Osteoblast (primary cell): ENCODE measurements around the gene COQ3. TPM values are rescaled to one million over a fixed set of nuclear protein-coding genes. Genes with fewer than 3 reads are reported as not detected.
A peak's percentile ranks its signal among the peaks of the same experiment; 100 is the strongest.

Experiments
- DNase-seq: peaks from one replicate; pipeline ENCODE4 v3.0.0; 2011; ENCODE audit warnings: low spot score, mixed read lengths; ENCODE audit not compliant: insufficient read length; ENCODE audit errors: missing footprints
- H2AFZ ChIP-seq: 2 replicates; pipeline ENCODE4 v1.6.0; 2011; ENCODE audit warnings: mild to moderate bottlenecking, low read length
- H3K27ac ChIP-seq: 2 replicates; pipeline ENCODE4 v1.5.1; 2011; ENCODE audit warnings: mild to moderate bottlenecking, low read depth, low read length, moderate library complexity
- H3K27me3 ChIP-seq: 2 replicates; pipeline ENCODE4 v1.6.0; 2012; ENCODE audit warnings: mild to moderate bottlenecking, control low read depth, inconsistent platforms, low read length, moderate library complexity; ENCODE audit not compliant: insufficient read depth
- H3K36me3 ChIP-seq: 2 replicates; pipeline ENCODE4 v1.5.1; 2011; ENCODE audit warnings: mild to moderate bottlenecking, low read length, control low read depth, moderate library complexity; ENCODE audit not compliant: insufficient read depth
- H3K4me1 ChIP-seq: 2 replicates; pipeline ENCODE4 v1.5.1; 2011; ENCODE audit warnings: mild to moderate bottlenecking, low read length, control low read depth, moderate library complexity; ENCODE audit not compliant: insufficient read depth
- H3K4me2 ChIP-seq: 2 replicates; pipeline ENCODE4 v1.6.0; 2011; ENCODE audit warnings: mild to moderate bottlenecking, low read length; ENCODE audit not compliant: insufficient read depth
- H3K4me3 ChIP-seq: fragments of 200-600 bp; sonication (generic); 3 replicates; pipeline ENCODE4 v1.5.1; 2012; ENCODE audit warnings: mild to moderate bottlenecking, low read length, inconsistent platforms; ENCODE audit not compliant: insufficient read depth
- H3K79me2 ChIP-seq: 2 replicates; pipeline ENCODE4 v1.6.0; 2012; ENCODE audit warnings: mild to moderate bottlenecking, low read length, control low read depth, inconsistent platforms; ENCODE audit not compliant: insufficient read depth
- H3K9me3 ChIP-seq: 2 replicates; pipeline ENCODE4 v1.5.1; 2011; ENCODE audit warnings: low read depth, low read length, control low read depth
- H4K20me1 ChIP-seq: 2 replicates; pipeline ENCODE4 v1.6.0; 2012; ENCODE audit warnings: mild to moderate bottlenecking, low read length, control low read depth; ENCODE audit not compliant: insufficient read depth
- CTCF ChIP-seq: IDR thresholded peaks from 2 replicates; pipeline ENCODE4 v1.5.1; 2011; ENCODE audit warnings: mild to moderate bottlenecking, low read depth, low read length, moderate library complexity; ENCODE audit errors: extremely low read depth
- total RNA-seq: library from RNA; depleted of rRNA; stranded (reverse); fragments of >200 nt; gene quantifications from 2 replicates; pipeline ENCODE4 v1.2.3, GENCODE V29; 2012

The COQ3 gene
- total RNA-seq, 1 donor, result 2.5 TPM

GRCh38 chr6:99424761-99425646 is 31.0 kb upstream of the COQ3 start, which contains the start of gene PNISR:
TSS of gene PNISR (minus strand) at chr6:99425308. CDS start at chr6:99414659, 10,649 bp downstream.
- H3K4me1 ChIP-seq, result peaks cover 25% of the 10 kb centered on the region
- peak within 1 kb of the TSS; percentile 86 for H3K4me2 ChIP-seq
- H4K20me1 ChIP-seq, result peaks cover 47% of the 10 kb centered on the region
- H3K9me3 ChIP-seq, result no peaks in the 10 kb centered on the region
- no peaks in the 10 kb centered on the region for H3K36me3 ChIP-seq
- no peaks in the 10 kb centered on the region for H3K27me3 ChIP-seq
- H3K27ac ChIP-seq, result peak within 1 kb of the TSS; percentile 100
- H3K79me2 ChIP-seq, result peaks cover 68% of the 10 kb centered on the region
- H2AFZ ChIP-seq, result peak within 1 kb of the TSS; percentile 99
- peak within 1 kb of the TSS; percentile 96 for H3K4me3 ChIP-seq
- TF ChIP-seq CTCF, result no peak
- DNase-seq, result peak; percentile 71

DNA sequence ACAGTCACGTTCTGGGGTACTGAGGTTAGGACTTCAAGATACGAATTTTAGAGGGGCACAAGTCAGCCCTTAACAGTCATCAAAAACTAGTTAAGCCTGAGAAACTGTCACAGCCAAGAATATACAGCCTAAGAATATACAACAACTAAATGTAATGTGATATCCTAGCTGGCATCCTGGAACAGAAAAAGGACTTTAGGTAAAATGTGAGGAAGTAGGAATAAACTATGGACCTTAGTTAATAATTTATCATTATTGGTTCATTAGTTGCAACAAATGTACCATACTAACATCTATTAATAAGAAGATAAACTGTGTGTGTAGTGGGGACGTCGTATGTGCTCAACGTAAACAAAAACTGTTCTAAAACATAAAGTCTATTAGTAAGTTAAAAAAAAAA is 30.0 kb upstream of the COQ3 start:
- H4K20me1 ChIP-seq, result peaks cover 56% of the 10 kb centered on the region
- H3K27ac ChIP-seq, result peak overlapping the region; percentile 100
- no peaks in the 10 kb centered on the region for H3K27me3 ChIP-seq
- H3K36me3 ChIP-seq, result no peaks in the 10 kb centered on the region
- no peak for DNase-seq
- no peaks in the 10 kb centered on the region for H3K9me3 ChIP-seq
- H3K4me1 ChIP-seq, result peaks cover 25% of the 10 kb centered on the region
- H3K4me3 ChIP-seq, result peak overlapping the region; percentile 96
- no peak for TF ChIP-seq CTCF
- H3K4me2 ChIP-seq, result peak overlapping the region; percentile 86
- H2AFZ ChIP-seq, result no peak overlapping the region
- peaks cover 77% of the 10 kb centered on the region for H3K79me2 ChIP-seq

GRCh38 chr6:99422912-99423311 is 28.9 kb upstream of the COQ3 start:
- no peak for TF ChIP-seq CTCF
- H3K27me3 ChIP-seq, result no peaks in the 10 kb centered on the region
- H2AFZ ChIP-seq, result no peak overlapping the region
- H3K27ac ChIP-seq, result no peak overlapping the region
- peak overlapping the region; percentile 86 for H3K4me2 ChIP-seq
- peaks cover 63% of the 10 kb centered on the region for H4K20me1 ChIP-seq
- peaks cover 25% of the 10 kb centered on the region for H3K4me1 ChIP-seq
- H3K79me2 ChIP-seq, result peaks cover 83% of the 10 kb centered on the region
- no peak overlapping the region for H3K4me3 ChIP-seq
- no peaks in the 10 kb centered on the region for H3K9me3 ChIP-seq
- no peaks in the 10 kb centered on the region for H3K36me3 ChIP-seq
- DNase-seq, result no peak
